Endothelial cell of umbilical vein (primary cell): ENCODE measurements around the gene FRMD4A. TPM values are rescaled to one million over a fixed set of nuclear protein-coding genes. Genes with fewer than 3 reads are reported as not detected.

Experiments used
- BruUV-seq: library from RNA; stranded (reverse); fragments of 400-500 nt; replicated peaks from 2 replicates; lab custom pipeline; 2021; lab: Mats Ljungman, UMichigan
- CTCF ChIA-PET: fragments of 300-600, 350-600 bp; sonication (Branson Sonifier 250); formaldehyde crosslinking; loops from one replicate; lab custom pipeline; 2021; ENCODE audit warnings: antibody characterized with exemption, inconsistent platforms; lab: Charles Lee
- POLR2A ChIA-PET: fragments of 300-600, 350-600 bp; sonication (Branson Sonifier 250); formaldehyde crosslinking; loops from one replicate; lab custom pipeline; 2021; ENCODE audit warnings: antibody characterized with exemption, inconsistent platforms; lab: Charles Lee
- DNase-seq: peaks from one replicate; pipeline ENCODE4 v3.0.0-alpha.2; 2011; ENCODE audit warnings: low read depth, low spot score
- FAIRE-seq: peaks from 2 replicates; lab custom pipeline; 2011; peaks lifted over from hg19 to GRCh38; lab: Jason Lieb, UNC
- H2AFZ ChIP-seq: 2 replicates; pipeline ENCODE4 v1.6.0; 2012; ENCODE audit warnings: low read depth, low read length, control low read depth, inconsistent platforms
- H3K27ac ChIP-seq: 2 replicates; pipeline ENCODE4 v1.5.1; 2011; ENCODE audit warnings: low read depth, mild to moderate bottlenecking, control low read depth, low read length, moderate library complexity; ENCODE audit not compliant: insufficient read depth
- H3K27me3 ChIP-seq, 2 experiments: 2 replicates each; pipeline versions ENCODE4 v1.6.0 to v1.6.1; 2011; ENCODE audit warnings: low read length in 2 of 2, mixed read lengths in 1 of 2; ENCODE audit not compliant: control insufficient read depth in 2 of 2, insufficient read depth in 2 of 2
- H3K36me3 ChIP-seq, 2 experiments: 2 replicates in 1 of 2; 3 replicates in 1 of 2; pipeline ENCODE4 v1.5.1; 2011; ENCODE audit warnings: low read length in 2 of 2, mild to moderate bottlenecking in 1 of 2, moderate library complexity in 1 of 2; ENCODE audit not compliant: control insufficient read depth in 2 of 2, insufficient read depth in 2 of 2; ENCODE audit errors: extremely low read depth in 1 of 2
- H3K4me1 ChIP-seq: 3 replicates; pipeline ENCODE4 v1.5.1; 2011; ENCODE audit warnings: mild to moderate bottlenecking, low read length; ENCODE audit not compliant: control insufficient read depth, insufficient read depth; ENCODE audit errors: extremely low read depth
- H3K4me2 ChIP-seq: 2 replicates; pipeline ENCODE4 v1.6.1; 2011; ENCODE audit warnings: low read length, control low read depth, mixed read lengths; ENCODE audit not compliant: insufficient read depth
- H3K4me3 ChIP-seq, 3 experiments: fragments of 200-600 bp in 1 of 3; sonication (generic), shearing (Covaris generic) in 1 of 3; replicated peaks in 1 of 3; 2 replicates each; pipeline ENCODE4 v1.5.1; 2011 to 2016; ENCODE audit warnings: control low read depth in 3 of 3, low read length in 3 of 3, mild to moderate bottlenecking in 2 of 3, inconsistent platforms in 1 of 3, low read depth in 1 of 3, moderate library complexity in 1 of 3; ENCODE audit not compliant: insufficient read depth in 1 of 3
- H3K79me2 ChIP-seq: 2 replicates; pipeline ENCODE4 v1.6.0; 2012; ENCODE audit warnings: low read length, inconsistent platforms; ENCODE audit not compliant: control insufficient read depth, insufficient read depth
- H3K9ac ChIP-seq: replicated peaks from 2 replicates; pipeline ENCODE3; 2011; ENCODE audit warnings: low read length, control low read depth; ENCODE audit not compliant: insufficient read depth; ENCODE audit errors: extremely low read depth
- H3K9me1 ChIP-seq: replicated peaks from 3 replicates; pipeline ENCODE4 v1.6.0; 2011; ENCODE audit warnings: mild to moderate bottlenecking, low read length; ENCODE audit not compliant: control insufficient read depth, insufficient read depth; ENCODE audit errors: extremely low read depth
- H3K9me3 ChIP-seq: replicated peaks from 2 replicates; pipeline ENCODE4 v1.5.1; 2012; ENCODE audit warnings: low read length, inconsistent platforms; ENCODE audit not compliant: control insufficient read depth, insufficient read depth
- H4K20me1 ChIP-seq: replicated peaks from 2 replicates; pipeline ENCODE3; 2011; ENCODE audit warnings: mild to moderate bottlenecking, low read length; ENCODE audit not compliant: control insufficient read depth, insufficient read depth; ENCODE audit errors: extremely low read depth
- FOS ChIP-seq: IDR thresholded peaks from 2 replicates; pipeline ENCODE4 v1.6.1; 2011; ENCODE audit warnings: mild to moderate bottlenecking, low read length, moderate library complexity, borderline replicate concordance; ENCODE audit not compliant: insufficient read depth
- POLR2A ChIP-seq: IDR thresholded peaks from 2 replicates; pipeline ENCODE4 v1.6.1; 2012; ENCODE audit warnings: low read depth, mild to moderate bottlenecking, control low read depth, low read length
- POLR2AphosphoS5 ChIP-seq: IDR thresholded peaks from 2 replicates; pipeline ENCODE4 v1.6.1; 2012; ENCODE audit warnings: low read depth, mild to moderate bottlenecking, control low read depth, low read length, moderate library complexity; ENCODE audit not compliant: insufficient read depth
- dilution Hi-C: fragments of 300-500 bp; cut with MboI; formaldehyde crosslinking; loops from one replicate; pipeline ENCODE4 v1.15.0; 2019; ENCODE audit warnings: low sequenced_read_pairs; ENCODE audit not compliant: extremely low pct_ligation_motif_present
- intact Hi-C: fragments of 100-400 bp; cut with micrococcal nuclease; formaldehyde crosslinking; loops from one replicate; pipeline ENCODE4 v1.10.0; 2022
- polyA plus RNA-seq, 4 experiments: library from polyadenylated mRNA; depleted of rRNA in 3 of 4; stranded (reverse) in 3 of 4; unstranded in 1 of 4; fragments of >200 nt; gene quantifications; 2 replicates each; pipeline versions ENCODE4 v1.2.1 to v1.2.3, GENCODE V29; 2011 to 2012; ENCODE audit warnings: missing spikeins in 1 of 4
- total RNA-seq: library from RNA; stranded (reverse); gene quantifications from 2 replicates; pipeline ENCODE4 v1.2.3, GENCODE V29; 2021
- TF ChIP-seq, protein P1 (sequence below): IDR thresholded peaks from 2 replicates; pipeline ENCODE4 v1.6.1; 2011; ENCODE audit not compliant: insufficient read depth, insufficient read length

The FRMD4A gene
- total and polyA plus RNA-seq, 2 donors (not counting 3 experiments of a cell fraction or from before 2014, with no cell fraction given): 123 to 148 TPM

DNA sequence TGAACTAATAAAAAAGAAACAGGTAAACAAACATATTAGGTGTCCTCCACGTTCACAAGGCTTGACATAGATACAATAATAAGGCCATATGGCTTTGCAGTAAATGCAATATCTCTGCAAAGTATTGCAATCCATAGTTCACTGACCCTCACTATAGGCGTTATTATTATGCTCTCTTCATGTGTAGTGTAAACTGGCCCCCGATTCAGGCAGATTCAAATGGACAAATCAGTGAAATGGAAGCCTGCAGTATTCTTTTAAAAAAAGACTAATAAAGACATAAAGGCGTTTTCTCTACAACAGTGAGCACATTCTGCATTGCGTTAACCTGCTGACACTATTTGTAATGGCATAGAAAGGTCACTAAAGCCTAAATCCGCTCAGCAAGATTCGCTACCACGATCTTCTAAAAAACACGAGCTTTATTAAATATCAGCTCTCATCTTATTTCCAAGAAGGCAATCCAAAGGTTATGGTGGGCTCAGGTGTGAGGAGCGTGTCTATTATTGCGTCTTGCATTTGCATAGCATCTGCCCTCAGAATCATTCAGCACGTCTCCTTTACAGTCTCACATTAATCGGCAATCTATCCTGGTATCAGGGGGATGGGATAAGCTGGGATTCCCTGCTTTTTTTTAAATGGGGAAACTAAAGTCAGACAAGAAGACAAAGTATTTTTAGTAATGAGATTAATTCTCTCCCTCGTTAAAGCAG is 36.2 kb downstream of the FRMD4A start:
- Histone ChIP-seq H3K36me3 (no peaks in the 10 kb centered on the region), H3K9me3 (no peaks in the 10 kb centered on the region), H3K4me3 (no peak overlapping the region), H3K9ac (no peak overlapping the region), H3K27me3 (peaks cover 0 to 11% of the 10 kb centered on the region in 2 experiments), H3K9me1 (no peaks in the 10 kb centered on the region), H3K4me2 (no peak overlapping the region), H3K4me1 (no peaks in the 10 kb centered on the region), H3K27ac (no peak overlapping the region), H4K20me1 (no peaks in the 10 kb centered on the region), H2AFZ (no peak overlapping the region), H3K79me2 (no peaks in the 10 kb centered on the region)
- ChIA-PET CTCF (no interaction called here), POLR2A (no interaction called here)
- TF ChIP-seq POLR2AphosphoS5 (no peak), POLR2A (no peak)
- intact Hi-C loops (no loop called here), dilution Hi-C loops (no loop called here)
- FAIRE-seq (no peak), DNase-seq (no peak)
- no TSS peak for BruUV-seq

- H3K36me3 ChIP-seq: no peaks in the 10 kb centered on the region
- no peak overlapping the region for H3K4me3 ChIP-seq
- CTCF ChIA-PET: no interaction called here
- POLR2A ChIA-PET: no interaction called here
- FAIRE-seq (no peak), DNase-seq (peak; percentile 16)
- intact Hi-C loops: no loop called here
- H3K79me2 ChIP-seq: no peaks in the 10 kb centered on the region
- no peak for TF ChIP-seq FOS
- TF ChIP-seq, protein P1, sequence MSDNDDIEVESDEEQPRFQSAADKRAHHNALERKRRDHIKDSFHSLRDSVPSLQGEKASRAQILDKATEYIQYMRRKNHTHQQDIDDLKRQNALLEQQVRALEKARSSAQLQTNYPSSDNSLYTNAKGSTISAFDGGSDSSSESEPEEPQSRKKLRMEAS: no peak
- H3K27ac ChIP-seq: no peak overlapping the region
- H3K4me2 ChIP-seq: no peak overlapping the region
- no peaks in the 10 kb centered on the region for H3K4me1 ChIP-seq
- no TSS peak for BruUV-seq
- H3K9me1 ChIP-seq: no peaks in the 10 kb centered on the region
- no peak overlapping the region for H3K9ac ChIP-seq
- H2AFZ ChIP-seq: no peak overlapping the region
- H4K20me1 ChIP-seq: no peaks in the 10 kb centered on the region
- peaks cover 0 to 6% of the 10 kb centered on the region in 2 experiments for H3K27me3 ChIP-seq
- dilution Hi-C loops: no loop called here
- H3K9me3 ChIP-seq: no peaks in the 10 kb centered on the region
These were observed 37.2 kb downstream of the FRMD4A start for GRCh38 chr10:14293526-14293925.
